GM12872 (cell line): ENCODE data around the gene ADGRF3.

Source experiments
- CTCF ChIP-seq: IDR thresholded peaks from 3 replicates; pipeline ENCODE4 v1.5.1; 2011; ENCODE audit warnings: low read depth, mild to moderate bottlenecking, low read length, moderate library complexity; ENCODE audit not compliant: insufficient read depth

The ADGRF3 gene

GRCh38 chr2:26345545-26346453 lies 790 bp downstream of the ADGRF3 start, which contains the start of gene SELENOI:
TSS of gene SELENOI (plus strand) at chr2:26346143. CDS start at chr2:26346233, 90 bp downstream.
- TF ChIP-seq CTCF: no peak

DNA sequence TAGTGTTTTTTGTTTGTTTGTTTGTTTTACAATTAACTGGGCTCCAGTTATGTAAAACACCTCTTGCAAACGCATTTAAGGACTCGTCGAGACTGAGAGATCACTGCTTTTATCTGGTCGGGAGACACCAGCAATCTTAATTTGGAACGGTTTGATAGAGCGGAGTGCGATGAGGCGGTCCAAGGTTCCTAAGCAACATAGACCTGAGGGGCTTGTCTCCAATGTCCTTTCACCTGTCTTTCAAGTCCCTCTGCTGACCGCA lies 1.4 kb downstream of the ADGRF3 start:
- no peak for TF ChIP-seq CTCF

GRCh38 chr2:26344581-26345282 lies 1.9 kb downstream of the ADGRF3 start:
- TF ChIP-seq CTCF: no peak

- TF ChIP-seq CTCF: no peak
Measured at GRCh38 chr2:26340831-26341230, 5.8 kb downstream of the ADGRF3 start.

DNA sequence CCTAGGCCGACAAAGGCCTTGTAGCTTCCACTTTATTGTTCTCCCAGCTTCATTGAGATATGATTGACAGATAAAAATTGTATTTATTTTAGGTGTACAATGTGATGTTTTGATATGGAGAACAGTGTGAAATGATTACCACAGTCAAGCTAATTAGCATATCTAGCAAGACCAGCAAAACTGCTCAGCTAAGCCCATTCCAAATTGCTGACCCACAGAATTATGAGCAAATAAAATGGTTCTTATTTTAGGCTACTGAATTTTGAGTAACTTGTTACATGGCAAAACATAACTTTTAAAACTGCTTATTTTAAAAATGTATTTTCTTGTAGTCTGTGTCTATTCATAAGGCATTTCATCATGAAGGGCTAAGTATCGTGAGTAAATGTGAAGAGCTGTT lies 9.3 kb downstream of the ADGRF3 start:
- TF ChIP-seq CTCF: no peak

DNA sequence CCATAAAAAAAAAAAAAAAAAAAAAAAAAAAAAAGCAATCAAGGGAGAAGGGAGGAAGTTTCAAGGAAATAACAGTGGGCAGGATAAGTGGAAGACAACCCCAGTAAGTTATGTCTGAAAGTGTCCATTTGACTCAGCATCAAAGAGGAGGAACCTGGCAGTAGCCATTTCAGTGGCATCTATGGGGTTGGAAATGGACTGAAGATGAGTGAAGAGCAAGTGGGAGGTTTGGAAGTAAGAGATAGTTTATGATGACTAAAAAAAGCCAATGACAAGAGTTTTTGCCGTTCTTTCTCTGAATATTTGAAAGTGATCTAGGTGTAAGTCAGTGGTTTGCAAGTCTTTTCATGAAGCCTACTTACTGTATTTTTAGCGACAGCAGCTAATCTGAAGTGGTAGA lies 9.9 kb downstream of the ADGRF3 start:
- TF ChIP-seq CTCF: no peak

- TF ChIP-seq CTCF: no peak
Measured at GRCh38 chr2:26335231-26335630, 11.4 kb downstream of the ADGRF3 start.
